ENCODE measurements around the gene CIROP. TPM values are rescaled to one million over a fixed set of nuclear protein-coding genes. Genes with fewer than 3 reads are reported as not detected.

The CIROP gene
- total and polyA plus RNA-seq, 2 donors from 2014 or later: not detected

- Histone ChIP-seq H3K9ac (ENCODE audit: low read length in 3 of 3) (peak within 1 kb of the TSS; percentile 96 to 99 (median 97)), H3K27ac (ENCODE audit: low read depth in 2 of 2, low read length in 2 of 2) (peak within 1 kb of the TSS; percentile 98 to 99), H3K4me3 (ENCODE audit: low read length in 3 of 3) (peak within 1 kb of the TSS; percentile 85 to 97 (median 97)), H3K27me3 (ENCODE audit: control insufficient read depth, insufficient read depth, low read length) (no peaks in the 10 kb centered on the region), H3K36me3 (ENCODE audit: control insufficient read depth in 2 of 3, insufficient read depth in 3 of 3, low read length in 3 of 3) (peaks cover 11 to 20% (median 19%) of the 10 kb centered on the region in 3 donors), H3K9me3 (ENCODE audit: control insufficient read depth in 2 of 3, insufficient read depth in 1 of 3, low read length in 3 of 3) (no peaks in the 10 kb centered on the region), H3K4me1 (ENCODE audit: control insufficient read depth in 2 of 3, insufficient read depth in 2 of 3, low read depth in 1 of 3, low read length in 3 of 3) (peaks cover 0 to 7% (median 2%) of the 10 kb centered on the region in 3 donors)
- DNase-seq (peak in 4 of 5 donors; percentile 88 to 97 (median 94)), FAIRE-seq (no peak)
- no peak for TF ChIP-seq CTCF (IDR thresholded peaks at IDR 0.05; ENCODE audit: borderline replicate concordance, extremely low read depth, insufficient read depth)
- intact Hi-C loops (cut with DNase I): no loop called here
Measured at GRCh38 chr14:23094666-23095195, 10.1 kb downstream of the CIROP start, which contains the start of gene ACIN1. ACIN1 (minus strand) TSS chr14:23095136; CDS start chr14:23095112, 24 bp downstream.

- peak overlapping the region; percentile 80 to 99 (median 94) for H3K9ac ChIP-seq (ENCODE audit: low read length in 3 of 3)
- FAIRE-seq: no peak
- H3K4me1 ChIP-seq (ENCODE audit: control insufficient read depth in 2 of 3, insufficient read depth in 2 of 3, low read depth in 1 of 3, low read length in 3 of 3): peaks cover 0 to 7% (median 2%) of the 10 kb centered on the region in 3 donors
- no peak for DNase-seq
- no peak for TF ChIP-seq CTCF (IDR thresholded peaks at IDR 0.05; ENCODE audit: borderline replicate concordance, extremely low read depth, insufficient read depth)
- H3K27me3 ChIP-seq (ENCODE audit: control insufficient read depth, insufficient read depth, low read length): no peaks in the 10 kb centered on the region
- H3K36me3 ChIP-seq (ENCODE audit: control insufficient read depth in 2 of 3, insufficient read depth in 3 of 3, low read length in 3 of 3): peaks cover 15 to 26% (median 24%) of the 10 kb centered on the region in 3 donors
- intact Hi-C loops (cut with DNase I): no loop called here
- no peaks in the 10 kb centered on the region for H3K9me3 ChIP-seq (ENCODE audit: control insufficient read depth in 2 of 3, insufficient read depth in 1 of 3, low read length in 3 of 3)
- H3K4me3 ChIP-seq (ENCODE audit: low read length in 3 of 3): peak overlapping the region; percentile 79 to 97 (median 97)
- peak overlapping the region; percentile 98 to 99 for H3K27ac ChIP-seq (ENCODE audit: low read depth in 2 of 2, low read length in 2 of 2)
Measured at GRCh38 chr14:23093991-23094665, 10.7 kb downstream of the CIROP start.

GRCh38 chr14:23093526-23093925 lies 11.3 kb downstream of the CIROP start:
- Histone ChIP-seq H3K27me3 (ENCODE audit: control insufficient read depth, insufficient read depth, low read length) (no peaks in the 10 kb centered on the region), H3K9me3 (ENCODE audit: control insufficient read depth in 2 of 3, insufficient read depth in 1 of 3, low read length in 3 of 3) (no peaks in the 10 kb centered on the region), H3K36me3 (ENCODE audit: control insufficient read depth in 2 of 3, insufficient read depth in 3 of 3, low read length in 3 of 3) (peaks cover 13 to 28% (median 20%) of the 10 kb centered on the region in 3 donors), H3K9ac (ENCODE audit: low read length in 3 of 3) (peak overlapping the region in 2 of 3 donors; percentile 80 to 99), H3K27ac (ENCODE audit: low read depth in 2 of 2, low read length in 2 of 2) (no peak overlapping the region), H3K4me1 (ENCODE audit: control insufficient read depth in 2 of 3, insufficient read depth in 2 of 3, low read depth in 1 of 3, low read length in 3 of 3) (peaks cover 0 to 7% (median 2%) of the 10 kb centered on the region in 3 donors), H3K4me3 (ENCODE audit: low read length in 3 of 3) (peak overlapping the region in 2 of 3 donors; percentile 79 to 97)
- DNase-seq: no peak
- no peak for TF ChIP-seq CTCF (IDR thresholded peaks at IDR 0.05; ENCODE audit: borderline replicate concordance, extremely low read depth, insufficient read depth)
- no peak for FAIRE-seq
- intact Hi-C loops (cut with DNase I): no loop called here
